Vagina (tissue), 2 donors: ENCODE measurements around the gene ATP5F1E.

Experiments used
- CTCF ChIP-seq, 3 experiments: fragments of 450-650 bp in 2 of 3; fragments of 200-600 bp in 1 of 3; sonication (generic) in 1 of 3; IDR thresholded peaks; one replicate each; pipeline ENCODE4 v1.5.1; 2017 to 2019; ENCODE audit warnings: antibody characterized with exemption in 3 of 3, mild to moderate bottlenecking in 2 of 3, moderate library complexity in 2 of 3
- POLR2A ChIP-seq, 2 donors: fragments of 450-650 bp; IDR thresholded peaks; one replicate each; pipeline ENCODE4 v1.6.1; 2017; ENCODE audit warnings: antibody characterized with exemption in 2 of 2, mild to moderate bottlenecking in 2 of 2, moderate library complexity in 2 of 2
- POLR2AphosphoS5 ChIP-seq, 2 donors: sonication (generic); formaldehyde crosslinking; IDR thresholded peaks; one replicate each; pipeline ENCODE4 v1.9.0; 2017; ENCODE audit warnings: antibody characterized with exemption in 2 of 2, mild to moderate bottlenecking in 2 of 2, low read depth in 1 of 2; ENCODE audit not compliant: insufficient read depth in 1 of 2

DNA sequence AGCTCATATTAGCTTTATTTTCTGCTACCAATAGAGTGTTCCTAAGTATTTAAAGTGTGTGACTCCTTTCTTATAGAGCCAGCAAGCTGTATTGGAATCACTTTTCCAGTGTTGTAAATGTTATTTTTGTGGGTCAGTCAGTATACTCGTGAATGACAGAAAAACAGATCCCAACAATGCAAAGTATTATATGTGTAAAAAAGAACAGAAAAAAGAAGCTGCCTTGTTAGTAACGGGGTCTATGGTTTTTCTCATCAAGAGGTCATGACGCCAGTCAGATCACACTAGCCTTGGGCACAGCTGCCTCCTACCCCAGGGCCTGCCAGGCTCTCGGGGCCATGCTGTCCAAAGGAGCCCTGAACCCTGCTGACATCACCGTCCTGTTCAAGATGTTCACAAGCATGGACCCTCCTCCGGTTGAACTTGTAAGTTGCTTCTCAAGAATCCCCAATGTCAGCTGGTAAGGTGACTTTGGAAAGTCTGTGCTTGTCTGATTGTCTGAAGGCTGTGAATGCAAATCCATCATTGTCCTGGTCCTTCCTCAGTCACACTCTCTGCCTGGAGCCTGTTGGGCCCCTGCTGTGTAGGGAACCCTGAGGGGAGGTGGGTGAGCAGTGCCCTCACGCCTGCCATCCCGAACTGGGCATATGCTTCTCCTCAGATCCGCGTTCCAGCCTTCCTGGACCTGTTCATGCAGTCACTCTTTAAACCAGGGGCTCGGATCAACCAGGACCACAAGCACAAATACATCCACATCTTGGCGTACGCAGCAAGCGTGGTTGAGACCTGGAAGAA, 41.3 kb downstream of the ATP5F1E start:
- no peak for TF ChIP-seq CTCF (IDR thresholded peaks at IDR 0.05)
- TF ChIP-seq POLR2A (IDR thresholded peaks at IDR 0.05), result no peak
- no peak for TF ChIP-seq POLR2AphosphoS5 (IDR thresholded peaks at IDR 0.05; ENCODE audit: insufficient read depth in 1 of 2, low read depth in 1 of 2)
